ENCODE measurements around the gene PEX5.
A peak's percentile ranks its signal among the peaks of the same experiment; 100 is the strongest.

The PEX5 gene

GRCh38 chr12:7189398-7190267 is at the start of gene PEX5:
Gene PEX5, plus strand, starts transcription at chr12:7189686. Its CDS starts 692 bp downstream, at chr12:7190378.
- DNase-seq (ENCODE audit: low spot score) = peak; percentile 95
- TF ChIP-seq, protein P1, sequence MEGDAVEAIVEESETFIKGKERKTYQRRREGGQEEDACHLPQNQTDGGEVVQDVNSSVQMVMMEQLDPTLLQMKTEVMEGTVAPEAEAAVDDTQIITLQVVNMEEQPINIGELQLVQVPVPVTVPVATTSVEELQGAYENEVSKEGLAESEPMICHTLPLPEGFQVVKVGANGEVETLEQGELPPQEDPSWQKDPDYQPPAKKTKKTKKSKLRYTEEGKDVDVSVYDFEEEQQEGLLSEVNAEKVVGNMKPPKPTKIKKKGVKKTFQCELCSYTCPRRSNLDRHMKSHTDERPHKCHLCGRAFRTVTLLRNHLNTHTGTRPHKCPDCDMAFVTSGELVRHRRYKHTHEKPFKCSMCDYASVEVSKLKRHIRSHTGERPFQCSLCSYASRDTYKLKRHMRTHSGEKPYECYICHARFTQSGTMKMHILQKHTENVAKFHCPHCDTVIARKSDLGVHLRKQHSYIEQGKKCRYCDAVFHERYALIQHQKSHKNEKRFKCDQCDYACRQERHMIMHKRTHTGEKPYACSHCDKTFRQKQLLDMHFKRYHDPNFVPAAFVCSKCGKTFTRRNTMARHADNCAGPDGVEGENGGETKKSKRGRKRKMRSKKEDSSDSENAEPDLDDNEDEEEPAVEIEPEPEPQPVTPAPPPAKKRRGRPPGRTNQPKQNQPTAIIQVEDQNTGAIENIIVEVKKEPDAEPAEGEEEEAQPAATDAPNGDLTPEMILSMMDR (IDR thresholded peaks at IDR 0.05; ENCODE audit: borderline replicate concordance, control extremely low read depth, extremely low read depth, insufficient read depth, missing control alignments) = no peak
- in situ Hi-C loops (cut with MboI; ENCODE audit: low sequenced_read_pairs, unreplicated experiment) = no loop called here

- no peak for DNase-seq (ENCODE audit: low spot score)
- TF ChIP-seq, protein P1 (IDR thresholded peaks at IDR 0.05; ENCODE audit: borderline replicate concordance, control extremely low read depth, extremely low read depth, insufficient read depth, missing control alignments) = no peak
- in situ Hi-C loops (cut with MboI; ENCODE audit: low sequenced_read_pairs, unreplicated experiment) = no loop called here
These were observed 48.0 kb upstream of the PEX5 start for GRCh38 chr12:7141351-7142005.

DNA sequence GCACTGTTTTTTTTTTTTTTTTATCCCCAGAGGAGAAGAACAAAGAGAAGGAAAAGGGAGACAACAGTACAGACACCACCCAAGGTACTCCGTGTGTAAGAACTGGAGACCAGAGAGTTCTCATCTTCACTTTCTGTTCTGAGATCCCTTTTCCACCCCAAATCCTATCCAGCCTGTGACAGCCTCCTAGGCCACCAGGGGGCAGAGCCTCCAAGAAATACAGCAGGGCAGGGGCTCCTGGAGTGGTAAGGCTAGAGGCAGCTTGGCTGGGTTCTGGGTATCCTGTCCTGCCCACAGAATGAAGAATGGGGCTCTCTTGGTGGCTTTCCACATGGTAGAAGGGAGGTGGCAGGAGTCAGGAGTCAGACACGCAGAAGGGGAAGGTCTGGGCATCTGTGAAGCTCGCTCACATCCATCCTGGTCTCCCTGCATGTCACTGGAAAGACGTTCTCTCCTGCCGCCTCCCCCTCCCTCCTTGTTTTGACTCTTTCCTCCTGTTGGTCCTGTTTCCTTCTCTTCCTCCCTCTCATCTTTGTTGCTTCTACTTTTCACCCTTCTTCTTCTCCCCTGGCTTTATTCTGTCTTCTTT is 47.3 kb upstream of the PEX5 start:
- DNase-seq (ENCODE audit: low spot score) = peak; percentile 62
- in situ Hi-C loops (cut with MboI; ENCODE audit: low sequenced_read_pairs, unreplicated experiment) = no loop called here
- TF ChIP-seq, protein P1 (IDR thresholded peaks at IDR 0.05; ENCODE audit: borderline replicate concordance, control extremely low read depth, extremely low read depth, insufficient read depth, missing control alignments) = peak; percentile 36

DNA sequence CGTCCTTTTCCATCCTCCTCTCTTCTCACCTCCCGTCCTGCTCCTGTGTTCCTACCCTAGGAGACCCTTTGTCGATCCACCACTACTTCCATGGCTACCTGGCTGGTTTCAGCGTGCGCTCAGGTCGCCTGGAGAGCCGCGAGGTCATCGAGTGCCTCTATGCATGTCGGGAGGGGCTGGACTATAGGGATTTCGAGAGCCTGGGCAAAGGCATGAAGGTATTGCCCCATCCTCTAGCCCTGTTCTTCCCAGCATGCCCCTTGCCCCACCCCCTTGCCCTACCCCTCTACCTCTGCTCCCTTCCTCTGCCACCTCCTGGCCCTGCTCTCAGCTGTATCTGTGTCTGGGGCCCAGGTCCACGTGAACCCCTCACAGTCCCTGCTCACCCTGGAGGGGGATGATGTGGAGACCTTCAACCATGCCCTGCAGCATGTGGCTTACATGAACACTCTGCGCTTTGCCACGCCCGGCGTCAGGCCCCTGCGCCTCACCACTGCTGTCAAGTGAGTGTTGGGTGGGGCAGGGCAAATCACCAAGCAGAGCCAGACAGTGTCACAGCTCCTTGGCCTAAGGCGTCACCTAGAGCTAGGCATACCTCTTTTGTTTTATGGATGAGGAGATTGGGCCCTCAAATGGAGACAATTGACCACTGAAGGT is 46.5 kb upstream of the PEX5 start:
- in situ Hi-C loops (cut with MboI; ENCODE audit: low sequenced_read_pairs, unreplicated experiment) = no loop called here
- TF ChIP-seq, protein P1 (IDR thresholded peaks at IDR 0.05; ENCODE audit: borderline replicate concordance, control extremely low read depth, extremely low read depth, insufficient read depth, missing control alignments) = no peak
- DNase-seq (ENCODE audit: low spot score) = no peak

- no peak for DNase-seq (ENCODE audit: low spot score)
- TF ChIP-seq, protein P1 (IDR thresholded peaks at IDR 0.05; ENCODE audit: borderline replicate concordance, control extremely low read depth, extremely low read depth, insufficient read depth, missing control alignments) = no peak
- in situ Hi-C loops (cut with MboI; ENCODE audit: low sequenced_read_pairs, unreplicated experiment) = no loop called here
These were observed 45.9 kb upstream of the PEX5 start for GRCh38 chr12:7143564-7143963.
